HepG2 (cell line): Measurements from ENCODE around the gene ATF6. TPM values are rescaled to one million over a fixed set of nuclear protein-coding genes. Genes with fewer than 3 reads are reported as not detected.

Source experiments
- ARNT ChIP-seq: fragments of 450-650 bp; IDR thresholded peaks from 2 replicates; pipeline ENCODE4 v1.6.1; 2017
- IKZF1 ChIP-seq: fragments of 450-650 bp; IDR thresholded peaks from 2 replicates; pipeline ENCODE4 v1.7.1; 2016
- JARID2 ChIP-seq: sonication (generic); formaldehyde crosslinking; IDR thresholded peaks from 2 replicates; pipeline ENCODE4 v1.8.1; 2023; ENCODE audit warnings: missing genetic modification reagents, inconsistent platforms; ENCODE audit not compliant: insufficient replicate concordance
- JUNB ChIP-seq: sonication (generic); formaldehyde crosslinking; IDR thresholded peaks from 2 replicates; pipeline ENCODE4 v1.8.0; 2022; ENCODE audit warnings: missing genetic modification reagents, mild to moderate bottlenecking, borderline replicate concordance
- JUND ChIP-seq: sonication (generic); formaldehyde crosslinking; IDR thresholded peaks from 2 replicates; pipeline ENCODE4 v1.8.0; 2022; ENCODE audit warnings: mild to moderate bottlenecking, missing genetic modification reagents
- MTF2 ChIP-seq: sonication (generic); formaldehyde crosslinking; IDR thresholded peaks from 2 replicates; pipeline ENCODE4 v1.5.0; 2020; ENCODE audit warnings: missing genetic modification reagents, borderline replicate concordance
- NFE2L1 ChIP-seq: sonication (generic); formaldehyde crosslinking; IDR thresholded peaks from 2 replicates; pipeline ENCODE4 v1.4.0; 2020; ENCODE audit warnings: missing genetic modification reagents, mild to moderate bottlenecking, borderline replicate concordance
- PAWR ChIP-seq: sonication (generic); formaldehyde crosslinking; IDR thresholded peaks from 2 replicates; pipeline ENCODE4 v1.4.0; 2020; ENCODE audit warnings: missing genetic modification reagents, mild to moderate bottlenecking, borderline replicate concordance
- PHF21A ChIP-seq: sonication (generic); formaldehyde crosslinking; IDR thresholded peaks from 2 replicates; pipeline ENCODE4 v1.5.0; 2020; ENCODE audit warnings: mild to moderate bottlenecking, missing genetic modification reagents
- PPARG ChIP-seq: conservative IDR thresholded peaks from 2 replicates; pipeline ENCODE4 v1.6.1; 2016; ENCODE audit warnings: missing biosample characterization, missing genetic modification reagents
- PRPF4 ChIP-seq: fragments of 200-400 bp; formaldehyde crosslinking; IDR thresholded peaks from 2 replicates; pipeline ENCODE4 v1.6.1; 2016; ENCODE audit warnings: low read length, low read depth; ENCODE audit not compliant: poor library complexity, severe bottlenecking
- TCF12 ChIP-seq, 2 experiments: fragments of 450-650 bp in 1 of 2; sonication (generic) in 1 of 2; formaldehyde crosslinking in 1 of 2; IDR thresholded peaks; 2 replicates each; pipeline versions ENCODE4 v1.6.1 to v1.8.0; 2017 to 2022; ENCODE audit warnings: antibody characterized with exemption in 1 of 2, mild to moderate bottlenecking in 1 of 2, missing genetic modification reagents in 1 of 2, moderate library complexity in 1 of 2
- TMF1 ChIP-seq: sonication (generic); formaldehyde crosslinking; IDR thresholded peaks from 2 replicates; pipeline ENCODE4 v1.8.1; 2022; ENCODE audit warnings: low read depth, missing genetic modification reagents
- TOE1 ChIP-seq: sonication (generic); formaldehyde crosslinking; IDR thresholded peaks from 2 replicates; pipeline ENCODE4 v1.4.0; 2020; ENCODE audit warnings: mild to moderate bottlenecking, missing genetic modification reagents
- XRCC5 ChIP-seq: fragments of 200-400 bp; formaldehyde crosslinking; optimal IDR thresholded peaks from 2 replicates; pipeline ENCODE3; 2017; ENCODE audit warnings: mild to moderate bottlenecking, low read length
- ZFYVE20 ChIP-seq: sonication (generic); formaldehyde crosslinking; IDR thresholded peaks from 2 replicates; pipeline ENCODE4 v1.8.0; 2023; ENCODE audit warnings: low read depth, mild to moderate bottlenecking, moderate library complexity, missing genetic modification reagents, borderline replicate concordance
- ZKSCAN8 ChIP-seq: IDR thresholded peaks from 2 replicates; pipeline ENCODE4 v1.6.1; 2016; ENCODE audit warnings: borderline replicate concordance, missing genetic modification reagents, missing compliant biosample characterization
- ZNF251 ChIP-seq: sonication (generic); formaldehyde crosslinking; IDR thresholded peaks from 2 replicates; pipeline ENCODE4 v1.9.0; 2021; ENCODE audit warnings: mild to moderate bottlenecking, missing genetic modification reagents
- ZNF441 ChIP-seq: sonication (generic); formaldehyde crosslinking; IDR thresholded peaks from 2 replicates; pipeline ENCODE4 v1.7.0; 2021; ENCODE audit warnings: missing genetic modification reagents, borderline replicate concordance
- ZNF746 ChIP-seq: sonication (generic); formaldehyde crosslinking; IDR thresholded peaks from 2 replicates; pipeline ENCODE4 v1.8.0; 2022; ENCODE audit warnings: mild to moderate bottlenecking, missing genetic modification reagents
- ZNF75D ChIP-seq: sonication (generic); formaldehyde crosslinking; IDR thresholded peaks from 2 replicates; pipeline ENCODE4 v1.8.1; 2023; ENCODE audit warnings: missing genetic modification reagents, mild to moderate bottlenecking, borderline replicate concordance
- ZNF761 ChIP-seq: sonication (generic); formaldehyde crosslinking; conservative IDR thresholded peaks from 2 replicates; pipeline ENCODE4 v1.4.0; 2020; ENCODE audit warnings: mild to moderate bottlenecking, missing genetic modification reagents
- ZNF775 ChIP-seq: sonication (generic); formaldehyde crosslinking; IDR thresholded peaks from 2 replicates; pipeline ENCODE4 v1.4.0; 2020; ENCODE audit warnings: missing genetic modification reagents, mild to moderate bottlenecking, moderate library complexity, borderline replicate concordance
- ZNF780A ChIP-seq: sonication (generic); formaldehyde crosslinking; IDR thresholded peaks from 2 replicates; pipeline ENCODE4 v1.8.0; 2022; ENCODE audit warnings: mild to moderate bottlenecking, missing genetic modification reagents, moderate library complexity
- ZNF782 ChIP-seq: sonication (generic); formaldehyde crosslinking; IDR thresholded peaks from 2 replicates; pipeline ENCODE4 v1.4.0; 2020; ENCODE audit warnings: missing genetic modification reagents, mild to moderate bottlenecking, borderline replicate concordance
- polyA plus RNA-seq, 8 experiments: library from polyadenylated mRNA; depleted of rRNA in 3 of 8; stranded (reverse) in 7 of 8; unstranded in 1 of 8; fragments of >200 nt; fragmentation: Illumina TruSeq in 4 of 8; extraction: Trizol in 4 of 8; gene quantifications; 2 replicates each; pipeline versions ENCODE4 v1.2.1 to v1.2.3, GENCODE V29; 2011 to 2016; ENCODE audit warnings: low read depth in 4 of 8, missing spikeins in 1 of 8, mixed read lengths in 1 of 8; ENCODE audit not compliant: insufficient read depth in 1 of 8
- total RNA-seq, 5 experiments: library from RNA; depleted of rRNA; stranded (reverse); fragments of >200 nt; fragmentation: Illumina TruSeq; extraction: Trizol; gene quantifications; 2 replicates each; pipeline ENCODE4 v1.2.3, GENCODE V29; 2016; ENCODE audit warnings: low read depth in 1 of 5
- TF ChIP-seq, protein P1 (sequence below): sonication (generic); formaldehyde crosslinking; IDR thresholded peaks from 2 replicates; pipeline ENCODE4 v1.4.0; 2020; ENCODE audit warnings: missing genetic modification reagents
- TF ChIP-seq, protein P2 (sequence below): sonication (generic); formaldehyde crosslinking; IDR thresholded peaks from 2 replicates; pipeline ENCODE4 v1.9.0; 2021; ENCODE audit warnings: missing genetic modification reagents, mild to moderate bottlenecking, borderline replicate concordance

ATF6 gene
- total and polyA plus RNA-seq, 2 of the 13 experiments (the other 11 are each of a cell fraction or from before 2014, with no cell fraction given): 13.2 to 14.5 TPM

GRCh38 chr1:161749509-161750407 lies 16.4 kb upstream of the ATF6 start, which contains the start of gene DUSP12 (continued):
- TF ChIP-seq MTF2 (CRISPR knock-in tag) (no peak), JARID2 (CRISPR knock-in tag) (peak; percentile 27), PAWR (CRISPR knock-in tag) (peak; percentile 85; the same call in 1 of the 2 replicates), ZNF746 (no peak), JUND (no peak), TOE1 (CRISPR knock-in tag) (0 out of 2 replicates have a peak, but pooled peaks have one; percentile 23), ZNF780A (CRISPR knock-in tag) (no peak), ZNF761 (0 out of 2 replicates have a peak, but pooled peaks have one; percentile 30), ZKSCAN8 (CRISPR knock-in tag) (peak; percentile 40; the same call in 1 of the 2 replicates), TCF12 (IDR thresholded peaks at IDR 0.05) (no peak), TCF12 (CRISPR knock-in tag; IDR thresholded peaks at IDR 0.05) (peak; percentile 68; the same call in 1 of the 2 replicates), ZNF441 (CRISPR knock-in tag) (no peak), ZNF782 (CRISPR knock-in tag) (peak; percentile 85; the same call in 1 of the 2 replicates), ZNF775 (CRISPR knock-in tag) (0 out of 2 replicates have a peak, but pooled peaks have one; percentile 42), ZNF251 (CRISPR knock-in tag) (0 out of 2 replicates have a peak, but pooled peaks have one; percentile 8), PHF21A (CRISPR knock-in tag) (peak; percentile 84), ZNF75D (CRISPR knock-in tag) (no peak), PPARG (CRISPR knock-in tag) (peak; percentile 38; the same call in 1 of the 2 replicates), ARNT (no peak), ZFYVE20 (CRISPR knock-in tag) (no peak), NFE2L1 (CRISPR knock-in tag) (no peak; the same call in 1 of the 2 replicates), XRCC5 (peak; percentile 52), JUNB (no peak), TMF1 (CRISPR knock-in tag) (0 out of 2 replicates have a peak, but pooled peaks have one; percentile 13), PRPF4 (no peak), IKZF1 (no peak)
- TF ChIP-seq, protein P1, sequence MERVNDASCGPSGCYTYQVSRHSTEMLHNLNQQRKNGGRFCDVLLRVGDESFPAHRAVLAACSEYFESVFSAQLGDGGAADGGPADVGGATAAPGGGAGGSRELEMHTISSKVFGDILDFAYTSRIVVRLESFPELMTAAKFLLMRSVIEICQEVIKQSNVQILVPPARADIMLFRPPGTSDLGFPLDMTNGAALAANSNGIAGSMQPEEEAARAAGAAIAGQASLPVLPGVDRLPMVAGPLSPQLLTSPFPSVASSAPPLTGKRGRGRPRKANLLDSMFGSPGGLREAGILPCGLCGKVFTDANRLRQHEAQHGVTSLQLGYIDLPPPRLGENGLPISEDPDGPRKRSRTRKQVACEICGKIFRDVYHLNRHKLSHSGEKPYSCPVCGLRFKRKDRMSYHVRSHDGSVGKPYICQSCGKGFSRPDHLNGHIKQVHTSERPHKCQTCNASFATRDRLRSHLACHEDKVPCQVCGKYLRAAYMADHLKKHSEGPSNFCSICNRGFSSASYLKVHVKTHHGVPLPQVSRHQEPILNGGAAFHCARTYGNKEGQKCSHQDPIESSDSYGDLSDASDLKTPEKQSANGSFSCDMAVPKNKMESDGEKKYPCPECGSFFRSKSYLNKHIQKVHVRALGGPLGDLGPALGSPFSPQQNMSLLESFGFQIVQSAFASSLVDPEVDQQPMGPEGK: peak; percentile 57
- TF ChIP-seq, protein P2, sequence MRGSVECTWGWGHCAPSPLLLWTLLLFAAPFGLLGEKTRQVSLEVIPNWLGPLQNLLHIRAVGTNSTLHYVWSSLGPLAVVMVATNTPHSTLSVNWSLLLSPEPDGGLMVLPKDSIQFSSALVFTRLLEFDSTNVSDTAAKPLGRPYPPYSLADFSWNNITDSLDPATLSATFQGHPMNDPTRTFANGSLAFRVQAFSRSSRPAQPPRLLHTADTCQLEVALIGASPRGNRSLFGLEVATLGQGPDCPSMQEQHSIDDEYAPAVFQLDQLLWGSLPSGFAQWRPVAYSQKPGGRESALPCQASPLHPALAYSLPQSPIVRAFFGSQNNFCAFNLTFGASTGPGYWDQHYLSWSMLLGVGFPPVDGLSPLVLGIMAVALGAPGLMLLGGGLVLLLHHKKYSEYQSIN: no peak
